Right lung (tissue), 10 donors: ENCODE measurements around the gene MEAK7. TPM values are rescaled to one million over a fixed set of nuclear protein-coding genes. Genes with fewer than 3 reads are reported as not detected.

Experiments used
- DNase-seq, 2 donors: peaks; one replicate each; pipeline ENCODE4 v3.0.0-alpha.2; 2013
- long read RNA-seq, 8 donors: transcript quantifications; one replicate each; lab custom pipeline, GENCODE V29; 2026
- polyA plus RNA-seq, 5 donors: library from polyadenylated mRNA; unstranded; fragments of 120-200 nt; gene quantifications; one replicate each; pipeline versions ENCODE4 v1.2.1 to v1.2.3, GENCODE V29; 2013; ENCODE audit warnings: inconsistent platforms in 1 of 5, low replicate concordance in 1 of 5; ENCODE audit not compliant: insufficient read length in 5 of 5, insufficient read depth in 1 of 5

The MEAK7 gene, protein sequence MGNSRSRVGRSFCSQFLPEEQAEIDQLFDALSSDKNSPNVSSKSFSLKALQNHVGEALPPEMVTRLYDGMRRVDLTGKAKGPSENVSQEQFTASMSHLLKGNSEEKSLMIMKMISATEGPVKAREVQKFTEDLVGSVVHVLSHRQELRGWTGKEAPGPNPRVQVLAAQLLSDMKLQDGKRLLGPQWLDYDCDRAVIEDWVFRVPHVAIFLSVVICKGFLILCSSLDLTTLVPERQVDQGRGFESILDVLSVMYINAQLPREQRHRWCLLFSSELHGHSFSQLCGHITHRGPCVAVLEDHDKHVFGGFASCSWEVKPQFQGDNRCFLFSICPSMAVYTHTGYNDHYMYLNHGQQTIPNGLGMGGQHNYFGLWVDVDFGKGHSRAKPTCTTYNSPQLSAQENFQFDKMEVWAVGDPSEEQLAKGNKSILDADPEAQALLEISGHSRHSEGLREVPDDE
- polyA plus RNA-seq = 10 to 100 TPM; 17.2 to 22.5 (median 18.2) TPM
- long read RNA-seq, donor 1, full-length matches to known transcripts = 1 of 1 reads
- long read RNA-seq, donor 1, partial matches to known transcripts = 0 of 1 reads
- long read RNA-seq, donor 1, other reads (novel, unspliced or antisense) = 0 of 1 reads
- long read RNA-seq, donor 2, full-length matches to known transcripts = 1 of 1 reads
- long read RNA-seq, donor 2, partial matches to known transcripts = 0 of 1 reads
- long read RNA-seq, donor 2, other reads (novel, unspliced or antisense) = 0 of 1 reads
- long read RNA-seq, donor 3, full-length matches to known transcripts = 2 of 2 reads
- long read RNA-seq, donor 3, partial matches to known transcripts = 0 of 2 reads
- long read RNA-seq, donor 3, other reads (novel, unspliced or antisense) = 0 of 2 reads
- long read RNA-seq, donor 4, full-length matches to known transcripts = 2 of 2 reads
- long read RNA-seq, donor 4, partial matches to known transcripts = 0 of 2 reads
- long read RNA-seq, donor 4, other reads (novel, unspliced or antisense) = 0 of 2 reads
- long read RNA-seq, donor 5 = 0 reads
- long read RNA-seq, donor 6, full-length matches to known transcripts = 2 of 13 reads
- long read RNA-seq, donor 6, partial matches to known transcripts = 11 of 13 reads
- long read RNA-seq, donor 6, other reads (novel, unspliced or antisense) = 0 of 13 reads
- long read RNA-seq, donor 7, full-length matches to known transcripts = 1 of 1 reads
- long read RNA-seq, donor 7, partial matches to known transcripts = 0 of 1 reads
- long read RNA-seq, donor 7, other reads (novel, unspliced or antisense) = 0 of 1 reads
- long read RNA-seq, donor 8, full-length matches to known transcripts = 1 of 1 reads
- long read RNA-seq, donor 8, partial matches to known transcripts = 0 of 1 reads
- long read RNA-seq, donor 8, other reads (novel, unspliced or antisense) = 0 of 1 reads

DNA sequence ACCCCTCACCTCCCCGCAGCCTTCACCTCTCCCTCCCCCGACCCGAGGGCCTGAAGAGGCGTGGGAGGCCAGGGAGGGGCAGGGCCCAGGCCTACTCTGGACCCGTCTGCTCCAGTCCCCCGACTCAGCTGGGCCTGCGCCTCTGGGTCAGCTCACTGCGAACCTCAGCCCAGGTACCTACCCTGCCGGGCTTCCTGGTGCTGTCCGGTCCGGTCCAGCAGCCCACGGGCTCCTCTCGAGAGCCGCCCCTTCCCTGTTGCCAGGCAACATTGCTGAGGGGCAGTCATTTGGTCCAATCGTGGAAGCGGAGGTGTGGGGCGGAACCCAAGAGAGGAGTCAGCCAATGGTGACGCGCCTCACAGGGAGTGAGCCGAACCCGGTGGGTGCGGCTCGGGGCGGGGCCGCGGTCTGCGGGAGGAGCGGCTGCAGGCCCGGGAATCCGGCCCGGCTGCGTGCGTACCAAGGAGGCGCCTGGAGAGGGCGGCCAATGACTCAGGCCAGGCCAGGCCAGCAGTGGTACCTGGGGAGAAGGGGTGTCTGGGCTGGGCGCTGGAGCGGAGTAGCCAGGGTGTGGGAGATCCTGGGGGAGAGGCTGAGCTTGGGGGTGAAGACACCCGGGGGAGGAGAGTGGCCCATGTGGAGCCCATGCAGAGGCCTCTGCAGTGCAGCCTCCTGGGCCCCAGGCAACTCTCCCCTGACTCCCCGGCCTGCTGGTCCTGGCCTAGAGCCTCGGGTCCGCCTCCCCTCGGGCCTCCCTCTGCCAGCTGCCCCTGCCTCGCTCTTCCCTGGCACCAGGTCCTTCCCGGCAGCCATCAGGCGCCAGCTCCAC is at the start of gene MEAK7:
MEAK7 (minus strand) TSS at position 240 of the 829 bp plus-strand sequence. CDS start 6,573 bp downstream, outside the sequence.
- DNase-seq = peak; percentile 98

DNA sequence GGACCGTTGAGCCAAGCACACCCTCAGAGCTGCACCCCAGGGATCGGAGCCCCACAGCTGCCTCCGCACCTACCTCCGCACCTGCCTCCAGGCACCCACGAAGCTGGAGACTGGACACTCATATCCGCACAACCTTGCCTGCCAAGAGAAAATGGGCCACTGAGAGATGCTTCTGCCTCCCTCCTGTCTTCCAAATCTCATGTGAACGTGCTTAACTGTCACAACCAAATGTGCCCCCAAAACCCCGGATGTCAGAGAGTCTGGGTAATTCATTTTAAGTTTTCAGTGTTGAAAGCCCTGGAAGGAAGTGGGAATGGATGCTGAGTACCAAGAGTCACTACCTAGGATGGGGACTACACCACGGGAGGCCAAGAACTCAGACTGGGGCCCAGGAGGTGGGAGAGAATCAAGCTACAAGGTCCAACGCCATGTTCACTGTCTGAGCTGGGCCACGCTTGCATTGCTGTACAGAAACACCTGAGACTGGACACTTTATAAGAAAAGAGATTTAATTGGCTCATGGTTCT is 49.5 kb upstream of the MEAK7 start:
- no peak for DNase-seq

DNA sequence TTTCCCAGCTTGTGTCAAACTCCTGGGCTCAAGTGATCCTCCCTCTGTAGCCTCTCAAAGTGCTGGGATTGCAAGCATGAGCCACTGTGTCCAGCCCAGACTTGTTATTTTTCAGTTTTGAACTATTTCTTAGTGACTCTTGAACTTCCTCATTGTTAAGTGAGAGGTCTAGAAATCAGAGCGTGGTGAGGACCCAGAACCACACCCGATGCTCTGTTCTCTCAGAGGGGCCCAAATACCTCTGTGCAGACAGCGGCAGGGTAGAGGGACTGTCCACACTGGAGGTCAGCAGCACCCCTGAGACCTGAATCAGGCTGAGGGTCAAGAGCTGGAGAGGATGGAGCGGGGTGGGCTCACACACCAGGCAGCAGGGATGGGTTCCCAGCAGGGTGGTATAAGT is 47.7 kb upstream of the MEAK7 start:
- no peak for DNase-seq

DNA sequence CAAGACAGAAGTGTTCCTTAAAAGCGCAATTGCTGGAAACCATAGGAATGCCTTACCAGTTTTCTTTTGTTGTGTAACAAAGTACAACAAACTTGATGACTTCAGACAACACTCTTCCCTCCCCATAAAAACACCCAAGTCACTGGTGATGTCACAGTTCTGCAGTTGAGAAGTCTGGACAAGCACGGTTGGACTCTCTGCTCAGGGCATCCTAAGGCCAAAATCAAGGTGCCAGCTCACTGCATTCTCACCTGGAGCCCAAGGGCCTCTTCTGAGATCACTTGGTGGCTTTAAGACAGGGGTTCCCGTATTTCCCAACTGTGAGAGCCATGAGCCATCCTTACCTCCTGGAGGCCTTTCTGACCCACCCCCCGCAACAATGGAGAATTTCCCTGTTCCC is 45.6 kb upstream of the MEAK7 start:
- no peak for DNase-seq

DNA sequence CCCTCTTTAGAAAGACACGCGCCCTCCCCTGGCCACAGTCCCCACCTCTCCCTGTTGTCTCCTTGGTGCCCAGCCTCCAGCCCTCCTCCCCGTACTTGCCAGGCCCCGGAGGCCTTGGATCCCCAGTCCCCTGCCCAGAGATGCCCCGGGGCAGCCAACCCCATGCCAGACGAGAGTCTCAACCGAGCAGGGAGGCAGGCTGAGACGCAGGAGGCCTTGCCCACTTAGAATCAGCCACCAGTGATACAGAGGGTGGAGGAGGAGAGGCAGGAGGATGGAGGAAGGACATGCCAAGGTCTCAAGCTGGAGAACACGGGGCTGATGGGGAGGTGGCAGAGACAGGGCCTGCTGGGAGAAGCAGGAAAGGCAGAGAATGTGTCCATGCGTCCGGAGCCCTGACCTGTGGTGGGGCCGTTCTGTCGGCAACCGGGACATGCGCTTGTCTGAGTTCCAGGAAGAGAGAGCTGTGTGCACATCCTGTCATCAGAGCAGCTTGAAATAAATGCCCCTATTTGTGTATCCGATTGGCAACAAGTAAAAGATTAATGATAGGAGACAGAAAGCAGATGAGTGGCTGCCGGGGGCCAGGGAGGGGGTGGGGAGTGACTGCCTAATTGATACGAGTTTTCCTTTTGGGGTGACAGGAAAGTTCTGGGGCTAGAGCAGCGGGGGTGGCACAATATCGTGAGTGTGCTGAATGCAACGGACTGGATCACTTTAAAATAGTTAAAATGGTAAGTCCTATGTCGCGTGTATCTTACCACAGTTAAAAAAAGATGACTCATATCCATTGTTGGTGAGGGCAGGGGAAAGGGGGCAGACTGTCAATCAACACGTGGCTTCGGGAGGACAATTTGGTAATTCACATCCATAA is 44.7 kb upstream of the MEAK7 start:
- DNase-seq = no peak

DNA sequence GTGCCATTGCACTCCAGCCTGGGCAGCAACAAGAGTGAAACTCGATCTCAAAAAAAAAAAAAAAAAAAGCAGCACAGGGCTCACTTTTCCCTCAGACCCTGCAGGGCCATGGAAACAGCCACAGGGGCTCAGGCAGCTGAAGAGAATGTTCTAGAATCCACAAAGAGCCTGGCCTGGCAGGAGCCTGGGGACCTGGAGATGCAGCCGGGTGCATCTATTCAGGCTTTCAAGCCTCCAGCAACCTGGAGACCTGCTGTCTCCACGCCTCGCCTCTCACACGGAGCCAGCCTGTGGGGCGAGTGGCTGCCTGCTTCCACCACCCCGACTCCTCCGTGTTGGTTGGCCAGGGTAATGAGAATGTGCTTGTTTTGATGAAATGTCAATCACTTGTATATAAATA is 44.0 kb upstream of the MEAK7 start:
- DNase-seq = no peak

DNA sequence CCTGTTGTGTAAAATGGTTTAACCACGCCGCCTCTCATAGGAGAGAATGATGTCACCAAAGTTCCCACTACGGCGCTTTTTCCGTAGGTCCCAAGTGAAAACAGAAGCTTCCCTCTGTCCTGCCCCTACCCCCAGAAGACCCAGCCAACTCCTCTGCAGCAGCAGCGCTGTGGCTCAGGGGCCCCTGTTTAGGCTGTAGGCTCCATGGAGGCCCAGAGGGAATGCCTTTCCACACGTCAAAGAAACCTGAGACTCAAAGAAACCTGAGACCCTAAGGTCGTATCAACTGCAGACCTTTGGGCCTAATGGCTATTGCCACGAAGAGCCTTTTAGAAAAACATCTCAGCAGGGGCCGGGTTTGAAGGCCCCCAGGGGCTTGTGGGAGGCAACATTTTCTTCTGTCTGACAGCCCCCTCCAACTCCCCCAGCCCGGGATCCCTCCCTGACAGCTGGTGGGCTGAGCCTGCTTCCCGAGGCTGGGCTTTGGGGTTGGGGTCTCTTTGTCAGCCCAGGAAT is 43.1 kb upstream of the MEAK7 start:
- DNase-seq = no peak

DNA sequence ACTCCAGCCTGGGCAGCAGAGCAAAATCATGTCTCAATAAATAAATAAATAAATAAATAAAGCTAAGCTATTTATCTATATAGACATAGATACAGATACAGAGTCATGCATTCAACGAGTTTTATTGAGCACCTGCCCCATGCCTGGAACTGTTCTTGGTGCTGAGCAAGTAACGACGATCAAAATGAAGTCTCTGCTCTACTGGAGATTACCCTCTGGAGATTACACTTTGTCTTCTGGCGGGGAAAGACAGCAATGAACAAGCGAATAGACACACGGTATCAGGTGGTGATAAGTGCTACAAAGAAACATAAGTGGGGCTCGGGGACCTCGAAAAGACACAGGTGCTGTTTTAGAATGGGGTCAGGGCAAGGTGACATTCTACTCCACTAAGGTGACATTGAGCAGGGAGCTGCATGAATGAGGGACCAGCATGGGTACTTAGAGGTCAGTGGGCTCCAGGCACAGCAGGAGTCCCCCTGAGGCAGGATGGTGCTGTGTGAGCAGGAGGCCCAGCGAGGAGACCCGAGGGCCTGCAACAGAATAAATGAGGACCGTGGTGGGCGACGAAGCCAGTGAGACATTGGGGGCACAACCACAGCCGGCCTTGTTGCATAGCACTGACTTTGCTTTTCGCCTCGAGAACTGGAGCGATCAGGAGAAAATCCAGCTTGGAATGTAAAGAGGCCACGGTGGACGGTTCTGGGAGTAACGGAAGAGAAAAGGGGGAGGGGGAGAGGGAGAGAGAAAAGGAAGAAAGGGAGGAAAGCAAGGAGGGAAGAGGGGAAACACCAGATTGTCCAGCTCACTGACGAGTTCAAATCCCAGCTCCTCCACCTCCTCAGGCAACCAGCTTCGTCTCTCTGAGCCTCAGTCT is 42.4 kb upstream of the MEAK7 start:
- DNase-seq = no peak

DNA sequence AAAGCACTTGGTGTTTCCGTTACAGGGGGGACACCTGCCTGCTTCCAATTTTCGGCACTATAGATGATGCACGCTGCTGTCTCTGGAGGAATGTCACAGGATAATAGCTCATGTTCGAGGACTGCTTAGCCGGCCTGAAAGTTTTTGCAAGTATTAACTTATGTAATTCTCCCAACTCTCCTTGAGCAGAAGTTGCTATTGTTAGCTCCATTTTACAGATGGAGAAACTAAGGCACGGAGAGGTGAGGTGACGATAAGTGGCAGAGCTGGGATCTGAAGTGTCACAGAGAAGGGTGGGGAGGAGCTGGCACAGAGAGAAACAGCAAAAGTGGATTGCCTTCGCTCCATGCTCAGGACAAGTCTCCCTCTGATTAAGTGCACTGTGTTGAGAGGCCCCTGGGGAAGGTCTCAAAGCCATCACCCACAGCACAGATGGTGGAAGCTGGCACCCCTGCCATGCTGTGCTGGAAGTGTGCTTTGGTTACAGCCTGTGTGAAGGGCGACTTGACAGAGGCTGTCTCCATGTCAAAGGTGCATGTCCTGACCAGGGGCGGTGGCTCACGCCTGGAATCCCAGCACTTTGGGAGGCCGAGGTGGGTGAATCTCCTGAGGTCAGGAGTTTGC is 40.8 kb upstream of the MEAK7 start:
- no peak for DNase-seq

DNA sequence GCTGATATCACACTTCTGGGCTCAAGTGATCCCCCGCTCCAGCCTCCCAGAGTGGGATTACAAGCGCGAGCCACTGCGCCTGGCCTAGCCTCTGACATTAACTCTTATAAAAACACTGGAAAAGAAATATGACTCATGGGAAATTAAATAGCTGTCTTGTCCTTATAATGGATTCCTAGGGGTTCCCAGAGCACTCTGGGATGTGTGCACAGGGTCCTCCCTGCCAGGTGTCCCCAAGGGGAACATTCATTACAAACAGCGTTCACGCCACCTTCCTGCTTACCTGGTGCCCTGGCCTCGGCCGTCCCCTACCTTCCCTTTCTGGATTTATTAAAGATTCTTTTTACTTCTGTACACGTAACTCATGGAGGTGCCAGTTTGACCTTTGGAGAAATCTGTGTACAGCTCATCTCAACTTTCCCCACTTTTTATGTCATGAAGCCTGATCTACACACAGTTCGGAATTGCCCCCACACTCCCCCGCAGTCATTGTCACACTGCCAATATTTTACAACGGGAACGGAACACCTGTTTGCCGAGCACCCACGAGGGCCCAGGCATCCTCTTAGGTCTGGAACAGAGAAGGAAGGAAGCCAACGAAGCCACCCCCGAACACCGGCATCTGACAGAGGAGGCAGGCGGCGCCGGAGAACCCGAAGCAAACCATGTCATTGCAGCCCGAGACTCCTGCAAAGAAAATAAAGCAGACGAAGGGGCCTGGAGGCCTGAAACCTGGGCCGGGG is 39.7 kb upstream of the MEAK7 start:
- DNase-seq = no peak

DNA sequence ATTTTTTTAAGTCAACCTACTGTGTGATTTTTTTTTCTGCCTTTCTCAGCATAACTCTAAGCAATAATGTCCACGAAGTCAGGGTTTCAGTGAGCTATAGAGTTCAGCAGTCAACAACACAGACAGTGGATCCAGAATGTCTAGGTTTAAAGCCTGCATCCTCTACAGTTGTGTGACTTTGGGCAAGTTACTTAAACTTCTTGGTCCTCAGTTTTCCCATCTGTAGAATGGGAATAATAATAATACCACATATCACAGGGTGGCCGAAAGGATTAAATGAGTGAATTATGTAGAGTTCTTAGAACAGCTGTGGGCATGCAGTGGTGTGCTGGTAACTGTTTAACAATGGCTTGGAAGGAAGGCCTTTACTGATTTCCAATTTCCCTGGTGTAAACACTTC is 38.8 kb upstream of the MEAK7 start:
- no peak for DNase-seq

DNA sequence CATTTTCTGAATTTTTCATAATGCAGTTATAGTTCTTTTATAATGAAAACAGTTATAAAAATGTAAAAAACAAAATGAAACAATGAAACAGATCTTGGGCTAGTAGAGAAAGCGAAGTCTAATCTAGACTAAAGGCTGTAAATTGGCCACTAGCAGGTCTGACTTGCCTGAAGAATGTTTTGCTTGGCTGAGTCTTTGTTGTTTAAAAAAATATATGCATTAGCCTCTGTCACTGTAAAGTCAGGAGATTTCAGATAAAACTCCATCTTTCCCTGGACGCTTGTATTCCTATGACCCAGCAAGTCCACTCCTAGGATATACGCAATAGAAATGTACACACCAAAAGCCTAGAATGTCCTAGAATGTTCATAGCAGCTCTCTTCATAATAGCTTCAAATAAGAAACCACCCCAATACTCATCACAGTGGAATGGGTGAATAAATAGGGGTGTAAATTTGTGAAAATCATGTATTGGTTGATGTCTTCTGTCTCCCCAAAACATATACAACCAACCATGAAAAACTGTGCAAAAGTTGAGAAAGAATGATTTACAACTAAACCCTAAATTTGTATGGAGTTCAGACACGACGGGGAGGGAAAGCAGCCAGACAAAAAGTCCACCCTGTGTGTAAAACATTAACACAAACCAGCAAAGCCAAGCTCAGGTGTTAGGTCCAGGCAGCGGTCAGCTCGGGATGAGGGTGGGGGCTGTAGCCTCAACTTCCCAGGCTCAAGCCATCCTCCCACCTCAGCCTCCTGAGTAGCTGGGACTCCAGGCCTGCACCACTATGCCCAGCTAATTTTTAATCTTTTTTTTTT is 37.7 kb upstream of the MEAK7 start:
- no peak for DNase-seq

DNA sequence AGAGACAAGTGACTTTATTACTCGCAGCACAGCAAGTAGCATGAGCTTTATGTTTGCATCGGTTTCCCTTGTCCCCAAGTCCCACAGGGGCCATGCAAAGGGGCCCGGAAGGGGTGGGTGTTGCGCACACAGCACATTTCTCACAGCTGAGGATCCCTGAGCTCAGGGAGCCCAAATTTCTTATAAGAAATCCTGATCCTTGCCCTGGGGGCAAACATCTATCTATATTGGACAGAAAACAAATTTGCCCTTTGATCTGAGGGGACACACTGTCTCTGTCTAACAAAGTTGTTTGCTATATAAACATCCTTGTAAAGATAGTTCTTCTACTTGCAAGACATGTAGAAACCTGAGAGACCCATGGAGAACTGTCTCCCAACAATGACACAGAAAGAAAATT is 35.7 kb upstream of the MEAK7 start:
- no peak for DNase-seq

DNA sequence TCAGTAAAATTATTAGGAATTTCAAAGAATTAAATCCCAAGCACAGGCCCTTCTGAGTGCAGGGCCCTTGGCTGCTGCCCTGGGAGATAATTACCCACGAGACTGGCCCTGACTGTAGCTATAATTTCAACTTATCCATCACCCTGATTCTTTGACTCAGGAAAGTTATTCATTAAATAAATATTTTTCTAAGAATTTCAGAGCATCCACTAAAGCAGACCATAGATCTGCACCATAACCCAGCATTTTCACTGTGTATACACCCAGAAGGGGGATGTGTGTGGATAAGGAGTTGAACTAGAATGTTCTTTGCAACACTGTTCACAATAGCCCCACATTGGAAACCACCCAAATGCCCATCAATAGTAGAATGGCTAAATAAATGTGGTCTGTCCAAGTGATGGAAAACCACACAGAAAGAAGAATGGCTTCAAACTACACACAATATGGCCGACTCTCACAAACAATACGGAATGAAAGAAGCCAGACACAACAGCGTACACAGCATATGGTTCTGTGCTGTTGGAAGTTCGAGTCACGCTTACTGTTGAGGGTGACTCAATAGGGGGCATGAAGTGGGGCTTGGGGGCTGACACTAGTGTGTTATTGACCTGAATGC is 33.9 kb upstream of the MEAK7 start:
- no peak for DNase-seq

DNA sequence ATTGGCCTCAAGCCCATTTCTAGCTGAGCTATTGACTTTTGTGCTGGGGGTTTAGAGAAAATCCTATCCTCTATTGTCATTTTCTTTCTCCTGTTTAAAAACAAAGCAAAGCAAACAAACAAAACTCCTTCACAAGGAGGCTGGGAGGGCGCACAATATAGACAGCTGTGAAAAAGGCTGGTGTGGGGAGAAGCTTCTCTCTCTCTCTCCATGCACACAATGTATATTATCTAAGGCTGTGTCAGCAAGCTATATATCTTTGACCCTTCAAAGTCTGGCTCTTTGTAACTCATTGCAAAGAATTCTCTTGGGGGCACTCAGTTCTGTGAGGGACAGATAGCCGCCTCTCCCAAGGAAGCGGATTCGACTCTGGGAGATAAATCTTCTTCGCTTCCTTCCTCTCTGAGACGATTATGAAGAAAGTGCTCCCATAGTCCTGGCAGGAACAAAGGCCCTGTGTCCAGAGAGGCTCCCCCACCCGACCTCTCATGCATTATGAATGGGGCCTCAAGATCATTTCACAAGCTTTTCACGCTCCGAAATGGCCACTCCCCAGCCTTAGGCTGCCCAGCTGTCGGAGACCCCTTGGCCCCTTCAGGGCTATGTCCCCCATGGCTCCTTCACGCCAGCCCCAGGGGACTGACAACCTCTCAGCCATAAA is 33.2 kb upstream of the MEAK7 start:
- DNase-seq = no peak
